Measurements from ENCODE around the gene TBC1D24. TPM values are rescaled to one million over a fixed set of nuclear protein-coding genes. Genes with fewer than 3 reads are reported as not detected.

TBC1D24 gene
- total and polyA plus RNA-seq, 4 donors = 0.38 to 15.6 (median 5.0) TPM

GRCh38 chr16:2481676-2482075 is 6.7 kb downstream of the TBC1D24 start:
- intact Hi-C loops (cut with DNase I) = no loop called here
- H3K27me3 ChIP-seq (ENCODE audit: control insufficient read depth in 1 of 2, insufficient read depth in 2 of 2, low read length in 1 of 2) = no peaks in the 10 kb centered on the region
- no peaks in the 10 kb centered on the region for H3K4me1 ChIP-seq (ENCODE audit: control insufficient read depth in 1 of 2, insufficient read depth in 2 of 2, low read length in 2 of 2)
- H3K4me3 ChIP-seq (ENCODE audit: low read length in 2 of 2) = no peak overlapping the region
- H3K9me3 ChIP-seq (ENCODE audit: control insufficient read depth, low read length) = no peaks in the 10 kb centered on the region
- 47 to 56% methylated on average over 7 of the region's 7 CpGs for WGBS, 2 donors
- H3K27ac ChIP-seq (ENCODE audit: low read depth in 1 of 2, low read length in 2 of 2) = no peak overlapping the region
- DNase-seq (no peak), ATAC-seq (ENCODE audit: low FRiP score) (no peak)
- H3K36me3 ChIP-seq (ENCODE audit: control insufficient read depth in 1 of 2, insufficient read depth in 2 of 2, low read length in 1 of 2) = no peaks in the 10 kb centered on the region

GRCh38 chr16:2482249-2482648 is 7.3 kb downstream of the TBC1D24 start:
- intact Hi-C loops (cut with DNase I) = no loop called here
- no peak overlapping the region for H3K27ac ChIP-seq (ENCODE audit: low read depth in 1 of 2, low read length in 2 of 2)
- no peaks in the 10 kb centered on the region for H3K4me1 ChIP-seq (ENCODE audit: control insufficient read depth in 1 of 2, insufficient read depth in 2 of 2, low read length in 2 of 2)
- ATAC-seq (ENCODE audit: low FRiP score) = no peak
- no peaks in the 10 kb centered on the region for H3K9me3 ChIP-seq (ENCODE audit: control insufficient read depth, low read length)
- H3K36me3 ChIP-seq (ENCODE audit: control insufficient read depth in 1 of 2, insufficient read depth in 2 of 2, low read length in 1 of 2) = no peaks in the 10 kb centered on the region
- no peak overlapping the region for H3K4me3 ChIP-seq (ENCODE audit: low read length in 2 of 2)
- WGBS, 2 donors = 61 to 69% methylated on average over 13 of the region's 13 CpGs
- H3K27me3 ChIP-seq (ENCODE audit: control insufficient read depth in 1 of 2, insufficient read depth in 2 of 2, low read length in 1 of 2) = no peaks in the 10 kb centered on the region
- no peak for DNase-seq

GRCh38 chr16:2482708-2483534 is 8.0 kb downstream of the TBC1D24 start:
- Histone ChIP-seq H3K27me3 (ENCODE audit: control insufficient read depth in 1 of 2, insufficient read depth in 2 of 2, low read length in 1 of 2) (no peaks in the 10 kb centered on the region), H3K36me3 (ENCODE audit: control insufficient read depth in 1 of 2, insufficient read depth in 2 of 2, low read length in 1 of 2) (no peaks in the 10 kb centered on the region), H3K27ac (ENCODE audit: low read depth in 1 of 2, low read length in 2 of 2) (no peak overlapping the region), H3K4me3 (ENCODE audit: low read length in 2 of 2) (no peak overlapping the region), H3K4me1 (ENCODE audit: control insufficient read depth in 1 of 2, insufficient read depth in 2 of 2, low read length in 2 of 2) (no peaks in the 10 kb centered on the region), H3K9me3 (ENCODE audit: control insufficient read depth, low read length) (no peaks in the 10 kb centered on the region)
- ATAC-seq (ENCODE audit: low FRiP score) (peak; percentile 61), DNase-seq (peak in 1 of 2 donors; percentile 67)
- WGBS, 2 donors = 16 to 23% methylated on average over 30 to 32 of the region's 32 CpGs
- intact Hi-C loops (cut with DNase I) = no loop called here

- no peak overlapping the region for H3K27ac ChIP-seq (ENCODE audit: low read depth in 1 of 2, low read length in 2 of 2)
Measured at GRCh38 chr16:2483939-2484897, 9.3 kb downstream of the TBC1D24 start.

GRCh38 chr16:2484898-2485508 is 10.1 kb downstream of the TBC1D24 start:
- no peak for DNase-seq
- Histone ChIP-seq H3K27me3 (ENCODE audit: control insufficient read depth in 1 of 2, insufficient read depth in 2 of 2, low read length in 1 of 2) (no peaks in the 10 kb centered on the region), H3K36me3 (ENCODE audit: control insufficient read depth in 1 of 2, insufficient read depth in 2 of 2, low read length in 1 of 2) (no peaks in the 10 kb centered on the region), H3K9me3 (ENCODE audit: control insufficient read depth, low read length) (no peaks in the 10 kb centered on the region), H3K4me3 (ENCODE audit: low read length in 2 of 2) (no peak overlapping the region), H3K4me1 (ENCODE audit: control insufficient read depth in 1 of 2, insufficient read depth in 2 of 2, low read length in 2 of 2) (no peaks in the 10 kb centered on the region), H3K27ac (ENCODE audit: low read depth in 1 of 2, low read length in 2 of 2) (no peak overlapping the region)
- ATAC-seq (ENCODE audit: low FRiP score) = no peak
- intact Hi-C loops (cut with DNase I) = no loop called here
- 86 to 87% methylated on average over 13 of the region's 13 CpGs for WGBS, 2 donors

More at GRCh38 chr16:2483939-2484897, 9.3 kb downstream of the TBC1D24 start:
- H3K4me3 ChIP-seq (ENCODE audit: low read length in 2 of 2) = no peak overlapping the region
- no peaks in the 10 kb centered on the region for H3K36me3 ChIP-seq (ENCODE audit: control insufficient read depth in 1 of 2, insufficient read depth in 2 of 2, low read length in 1 of 2)
- ATAC-seq (ENCODE audit: low FRiP score) = no peak
- no peak for DNase-seq
- intact Hi-C loops (cut with DNase I) = no loop called here
- H3K9me3 ChIP-seq (ENCODE audit: control insufficient read depth, low read length) = no peaks in the 10 kb centered on the region
- 83 to 88% methylated on average over 16 of the region's 16 CpGs for WGBS, 2 donors
- H3K4me1 ChIP-seq (ENCODE audit: control insufficient read depth in 1 of 2, insufficient read depth in 2 of 2, low read length in 2 of 2) = no peaks in the 10 kb centered on the region
- no peaks in the 10 kb centered on the region for H3K27me3 ChIP-seq (ENCODE audit: control insufficient read depth in 1 of 2, insufficient read depth in 2 of 2, low read length in 1 of 2)

GRCh38 chr16:2485811-2486507 is 11.0 kb downstream of the TBC1D24 start:
- H3K27ac ChIP-seq (ENCODE audit: low read depth in 1 of 2, low read length in 2 of 2) = no peak overlapping the region
- DNase-seq = no peak
- WGBS, 2 donors = 89% methylated on average over 33 of the region's 33 CpGs
- no peaks in the 10 kb centered on the region for H3K36me3 ChIP-seq (ENCODE audit: control insufficient read depth in 1 of 2, insufficient read depth in 2 of 2, low read length in 1 of 2)
- H3K4me1 ChIP-seq (ENCODE audit: control insufficient read depth in 1 of 2, insufficient read depth in 2 of 2, low read length in 2 of 2) = no peaks in the 10 kb centered on the region
- no peak overlapping the region for H3K4me3 ChIP-seq (ENCODE audit: low read length in 2 of 2)
- no peaks in the 10 kb centered on the region for H3K27me3 ChIP-seq (ENCODE audit: control insufficient read depth in 1 of 2, insufficient read depth in 2 of 2, low read length in 1 of 2)
- ATAC-seq (ENCODE audit: low FRiP score) = no peak
- H3K9me3 ChIP-seq (ENCODE audit: control insufficient read depth, low read length) = no peaks in the 10 kb centered on the region
- intact Hi-C loops (cut with DNase I) = no loop called here

- intact Hi-C loops (cut with DNase I) = no loop called here
- Histone ChIP-seq H3K9me3 (ENCODE audit: control insufficient read depth, low read length) (no peaks in the 10 kb centered on the region), H3K27me3 (ENCODE audit: control insufficient read depth in 1 of 2, insufficient read depth in 2 of 2, low read length in 1 of 2) (no peaks in the 10 kb centered on the region), H3K4me3 (ENCODE audit: low read length in 2 of 2) (no peak overlapping the region), H3K36me3 (ENCODE audit: control insufficient read depth in 1 of 2, insufficient read depth in 2 of 2, low read length in 1 of 2) (no peaks in the 10 kb centered on the region), H3K4me1 (ENCODE audit: control insufficient read depth in 1 of 2, insufficient read depth in 2 of 2, low read length in 2 of 2) (no peaks in the 10 kb centered on the region), H3K27ac (ENCODE audit: low read depth in 1 of 2, low read length in 2 of 2) (no peak overlapping the region)
- ATAC-seq (ENCODE audit: low FRiP score) (peak; percentile 24), DNase-seq (peak in 1 of 2 donors; percentile 71)
- WGBS, 2 donors = 77% methylated on average over 29 of the region's 29 CpGs
Measured at GRCh38 chr16:2486645-2487516, 12.0 kb downstream of the TBC1D24 start.
